ENCODE measurements around the gene CD302. TPM values are rescaled to one million over a fixed set of nuclear protein-coding genes. Genes with fewer than 3 reads are reported as not detected.

The CD302 gene
- total and polyA plus RNA-seq, 2 of the 8 experiments (the other 6 are each of a cell fraction or from before 2014, with no cell fraction given) = 0.76 to 0.79 TPM

- CTCF ChIA-PET (ENCODE audit: partially characterized antibody) = no interaction called here
- FAIRE-seq = no peak
Measured at GRCh38 chr2:159829376-159829775, 31.4 kb upstream of the CD302 start.

More at GRCh38 chr2:159829376-159829775, 31.4 kb upstream of the CD302 start:
- Histone ChIP-seq H3K27me3 (replicated peaks in 1 of 4; ENCODE audit: control insufficient read depth in 3 of 4, extremely low read depth in 1 of 4, insufficient read depth in 3 of 4, low read length in 3 of 4) (peaks cover 12 to 47% (median 30%) of the 10 kb centered on the region in 4 experiments), H3K9ac (replicated peaks in 1 of 4; ENCODE audit: extremely low read depth in 1 of 4, low read depth in 3 of 4, low read length in 3 of 4) (no peak overlapping the region), H3K27ac (ENCODE audit: low read depth, low read length) (no peak overlapping the region), H2AFZ (ENCODE audit: low read length) (no peak overlapping the region), H3K79me1 (ENCODE audit: low read depth, low read length) (no peaks in the 10 kb centered on the region), H3K4me1 (replicated peaks in 1 of 4; ENCODE audit: control insufficient read depth in 3 of 4, insufficient read depth in 4 of 4, low read length in 3 of 4) (no peaks in the 10 kb centered on the region), H3K18ac (ENCODE audit: extremely low read depth, low read length) (no peak overlapping the region), H2BK120ac (replicated peaks; ENCODE audit: low read depth, low read length) (no peak overlapping the region), H3K9me3 (ENCODE audit: insufficient read depth in 2 of 2, low read depth in 1 of 2, low read length in 1 of 2) (no peaks in the 10 kb centered on the region), H2BK15ac (ENCODE audit: low read length) (no peak overlapping the region), H2AK5ac (ENCODE audit: low read depth, low read length) (no peak overlapping the region), H3K4me2 (ENCODE audit: insufficient read depth in 1 of 2, low read depth in 2 of 2, low read length in 2 of 2) (no peak overlapping the region), H2BK12ac (ENCODE audit: low read depth, low read length) (no peak overlapping the region), H2BK20ac (ENCODE audit: low read length) (no peak overlapping the region), H3K23me2 (ENCODE audit: low read depth, low read length) (no peaks in the 10 kb centered on the region), H3K4me3 (ENCODE audit: extremely low read depth in 1 of 4, insufficient read depth in 2 of 4, low read depth in 3 of 4, low read length in 4 of 4) (no peak overlapping the region), H4K8ac (ENCODE audit: extremely low read depth, insufficient read depth, low read length) (no peak overlapping the region), H3K79me2 (ENCODE audit: control insufficient read depth in 1 of 2, insufficient read depth in 2 of 2, low read length in 2 of 2) (no peaks in the 10 kb centered on the region), H3K36me3 (ENCODE audit: control insufficient read depth in 2 of 4, insufficient read depth in 4 of 4, low read length in 3 of 4) (no peaks in the 10 kb centered on the region), H3K23ac (ENCODE audit: insufficient read length) (no peak overlapping the region), H3K56ac (replicated peaks; ENCODE audit: insufficient read length, low read depth, low read length) (no peak overlapping the region), H4K20me1 (replicated peaks in 1 of 2; ENCODE audit: control insufficient read depth in 1 of 2, insufficient read depth in 2 of 2, low read length in 2 of 2) (no peaks in the 10 kb centered on the region), H2BK5ac (ENCODE audit: low read depth, low read length) (no peak overlapping the region), H4K5ac (ENCODE audit: insufficient read length, low read depth, low read length) (no peak overlapping the region), H3K14ac (ENCODE audit: insufficient read length) (no peak overlapping the region), H3K4ac (replicated peaks; ENCODE audit: insufficient read length, low read depth, low read length) (no peak overlapping the region), H4K91ac (replicated peaks; ENCODE audit: insufficient read length, low read length) (no peak overlapping the region)
- POLR2A ChIA-PET (ENCODE audit: partially characterized antibody) = no interaction called here
- 79% methylated on average over 1 of the region's 1 CpG; no CpG with 5 or more reads in 1 of the 2 experiments for WGBS, 2 experiments (ENCODE audit: extremely low coverage in 1 of 2, insufficient coverage in 1 of 2, insufficient read length in 1 of 2, insufficient replicate concordance in 2 of 2, low coverage in 1 of 2, low lambda C conversion rate in 2 of 2, missing lambda C conversion rate in 1 of 2)
- TF ChIP-seq ASH2L (IDR thresholded peaks at IDR 0.05; ENCODE audit: low read length) = no peak
- TF ChIP-seq TBP (IDR thresholded peaks at IDR 0.05; ENCODE audit: low read depth, low read length) = no peak
- no peak for DNase-seq (ENCODE audit: low read depth in 1 of 2, low spot score in 2 of 2)
